SK-N-SH (cell line): ENCODE measurements around the gene FHOD3.

ENCODE experiments used
- CTCF ChIP-seq: fragments of 200-600 bp; sonication (generic); IDR thresholded peaks from 2 replicates; pipeline ENCODE4 v1.6.1; 2017; ENCODE audit warnings: antibody characterized with exemption, mild to moderate bottlenecking, moderate library complexity
- GATA2 ChIP-seq: sonication (generic); formaldehyde crosslinking; IDR thresholded peaks from 2 replicates; pipeline ENCODE4 v1.5.0; 2020; ENCODE audit warnings: mild to moderate bottlenecking, missing genetic modification reagents
- MAX ChIP-seq: IDR thresholded peaks from 2 replicates; pipeline ENCODE4 v1.4.0; 2012; ENCODE audit warnings: low read depth
- RAD21 ChIP-seq: IDR thresholded peaks from 2 replicates; pipeline ENCODE4 v1.6.1; 2012; ENCODE audit warnings: mild to moderate bottlenecking, low read length
- SIN3A ChIP-seq: IDR thresholded peaks from 2 replicates; pipeline ENCODE4 v1.6.1; 2012; ENCODE audit warnings: low read depth, mild to moderate bottlenecking, low read length, moderate library complexity, borderline replicate concordance
- TCF12 ChIP-seq: IDR thresholded peaks from 2 replicates; pipeline ENCODE4 v1.4.0; 2012
- YY1 ChIP-seq: IDR thresholded peaks from 2 replicates; pipeline ENCODE4 v1.4.0; 2012; ENCODE audit warnings: low read depth, mild to moderate bottlenecking

- TF ChIP-seq CTCF (no peak), MAX (no peak), GATA2 (CRISPR knock-in tag) (no peak), TCF12 (no peak), SIN3A (no peak), YY1 (no peak), RAD21 (no peak)
Measured at GRCh38 chr18:36295214-36295613, 2.3 kb upstream of the FHOD3 start.
